GM12891 (cell line): ENCODE measurements around the gene CFAP74.

Source experiments
- POLR2A ChIP-seq: IDR thresholded peaks from 2 replicates; pipeline ENCODE4 v1.6.1; 2011; ENCODE audit warnings: low read depth, low read length, control low read depth
- POLR2AphosphoS5 ChIP-seq: IDR thresholded peaks from 2 replicates; pipeline ENCODE4 v1.6.1; 2011; ENCODE audit warnings: low read depth, low read length, control low read depth

DNA sequence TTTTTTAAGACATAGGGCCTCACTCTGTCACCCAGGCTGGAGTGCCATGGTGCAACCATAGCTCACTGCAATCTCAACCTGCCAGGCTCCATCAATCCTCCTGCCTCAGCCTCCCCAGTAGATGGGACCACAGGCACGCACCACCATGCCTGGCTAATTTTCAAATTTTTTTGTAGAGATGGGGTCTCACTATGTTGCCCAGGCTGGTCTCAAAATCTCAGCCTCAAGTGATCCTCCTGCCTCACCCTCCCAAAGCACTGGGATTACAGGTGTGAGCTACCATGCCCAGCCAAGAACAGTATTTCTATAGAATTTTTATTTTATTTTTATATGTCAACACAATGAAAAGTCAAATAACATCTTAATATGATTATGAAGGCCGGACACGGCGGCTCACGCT lies 123.6 kb downstream of the CFAP74 start:
- TF ChIP-seq POLR2AphosphoS5 (peak; percentile 47; the same call in 1 of the 2 replicates), POLR2A (no peak)
